Measurements from ENCODE around the gene GPR183. TPM values are rescaled to one million over a fixed set of nuclear protein-coding genes. Genes with fewer than 3 reads are reported as not detected.
"Not testable (repeated sequence)": the region's sequence is repeated elsewhere in the genome, so short reads cannot be mapped to it uniquely, and the experiment has no call there.

Gene GPR183
- total and polyA plus RNA-seq, 4 donors = 1.7 to 25.3 (median 13.9) TPM

DNA sequence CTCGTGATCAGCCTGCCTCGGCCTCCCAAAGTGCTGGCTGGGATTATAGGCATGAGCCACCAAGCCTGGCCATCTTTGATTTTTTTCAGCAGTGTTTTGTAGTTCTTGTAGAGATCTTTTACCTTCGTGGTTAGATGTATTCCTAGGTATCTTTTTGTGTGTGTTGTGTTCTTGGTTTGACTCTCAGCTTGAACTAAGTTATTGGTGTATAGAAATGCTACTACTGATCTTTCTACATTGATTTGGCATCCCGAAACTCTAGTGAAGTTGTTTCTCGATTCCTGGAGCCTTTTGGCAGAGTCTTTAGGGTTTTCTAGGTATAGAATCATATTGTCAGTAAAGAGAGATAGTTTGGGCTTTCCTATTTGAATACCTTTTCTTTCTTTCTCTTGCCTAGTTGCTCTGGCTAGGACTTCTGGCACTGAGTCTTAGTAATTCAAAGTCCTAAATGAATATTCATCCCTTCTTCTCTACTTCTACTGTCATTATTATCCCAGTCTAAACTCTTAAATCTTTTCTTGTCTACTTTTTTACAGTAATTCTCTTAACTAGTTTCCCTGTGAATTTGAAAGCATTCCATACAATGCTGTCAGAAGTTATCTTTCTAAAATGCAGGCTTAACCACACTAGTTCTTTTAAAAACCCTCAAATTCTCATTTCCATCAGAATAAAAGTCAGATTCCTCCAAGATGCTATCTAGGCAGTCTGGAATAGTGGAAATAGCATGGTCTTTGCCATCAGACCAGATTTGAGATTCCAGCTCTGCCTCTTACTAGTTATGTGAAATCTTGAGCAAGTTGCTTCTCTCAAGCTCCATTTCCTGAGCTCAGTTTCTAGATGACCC, 56.0 kb downstream of the GPR183 start:
- DNase-seq (no peak), ATAC-seq (ENCODE audit: low FRiP score) (no peak)
- H3K36me3 ChIP-seq (ENCODE audit: control insufficient read depth in 1 of 2, insufficient read depth in 2 of 2, low read length in 1 of 2) = no peaks in the 10 kb centered on the region
- intact Hi-C loops (cut with DNase I) = no loop called here
- WGBS, 2 donors = 95 to 97% methylated on average over 5 of the region's 5 CpGs
- H3K27ac ChIP-seq (ENCODE audit: low read depth in 1 of 2, low read length in 2 of 2) = no peak overlapping the region
- no peaks in the 10 kb centered on the region for H3K27me3 ChIP-seq (ENCODE audit: control insufficient read depth in 1 of 2, insufficient read depth in 2 of 2, low read length in 1 of 2)
- no peaks in the 10 kb centered on the region for H3K9me3 ChIP-seq (ENCODE audit: control insufficient read depth, low read length)
- H3K4me1 ChIP-seq (ENCODE audit: control insufficient read depth in 1 of 2, insufficient read depth in 2 of 2, low read length in 2 of 2) = no peaks in the 10 kb centered on the region
- no peak overlapping the region for H3K4me3 ChIP-seq (ENCODE audit: low read length in 2 of 2)

DNA sequence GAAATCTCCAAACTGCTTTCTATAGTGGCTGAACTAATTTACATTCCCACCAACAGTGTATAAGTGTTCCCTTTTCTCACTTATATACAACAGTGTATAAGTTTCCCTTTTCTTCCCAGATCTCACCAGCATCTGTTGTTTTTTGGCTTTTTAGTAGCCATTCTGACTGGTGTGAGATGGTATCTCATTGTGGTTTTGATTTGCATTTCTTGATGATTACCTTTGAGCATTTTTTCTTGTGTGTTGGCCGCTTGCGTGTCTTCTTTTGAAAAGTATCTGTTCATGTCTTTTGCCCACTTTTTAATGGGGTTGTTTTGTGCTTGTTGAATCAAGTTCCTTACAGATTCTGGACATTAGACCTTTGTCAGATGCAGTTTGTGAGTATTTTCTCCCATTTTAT, 57.6 kb downstream of the GPR183 start:
- H3K9me3 ChIP-seq (ENCODE audit: control insufficient read depth, low read length); H3K4me3 ChIP-seq (ENCODE audit: low read length in 2 of 2); DNase-seq; ATAC-seq (ENCODE audit: low FRiP score); H3K4me1 ChIP-seq (ENCODE audit: control insufficient read depth in 1 of 2, insufficient read depth in 2 of 2, low read length in 2 of 2); H3K27ac ChIP-seq (ENCODE audit: low read depth in 1 of 2, low read length in 2 of 2); H3K27me3 ChIP-seq (ENCODE audit: control insufficient read depth in 1 of 2, insufficient read depth in 2 of 2, low read length in 1 of 2); intact Hi-C loops (cut with DNase I); H3K36me3 ChIP-seq (ENCODE audit: control insufficient read depth in 1 of 2, insufficient read depth in 2 of 2, low read length in 1 of 2): not testable (repeated sequence)
- WGBS, 2 donors = 98% methylated on average over 2 of the region's 2 CpGs

- 98 to 99% methylated on average over 3 of the region's 3 CpGs for WGBS, 2 donors
These were observed 58.0 kb downstream of the GPR183 start for GRCh38 chr13:99249178-99249577.

DNA sequence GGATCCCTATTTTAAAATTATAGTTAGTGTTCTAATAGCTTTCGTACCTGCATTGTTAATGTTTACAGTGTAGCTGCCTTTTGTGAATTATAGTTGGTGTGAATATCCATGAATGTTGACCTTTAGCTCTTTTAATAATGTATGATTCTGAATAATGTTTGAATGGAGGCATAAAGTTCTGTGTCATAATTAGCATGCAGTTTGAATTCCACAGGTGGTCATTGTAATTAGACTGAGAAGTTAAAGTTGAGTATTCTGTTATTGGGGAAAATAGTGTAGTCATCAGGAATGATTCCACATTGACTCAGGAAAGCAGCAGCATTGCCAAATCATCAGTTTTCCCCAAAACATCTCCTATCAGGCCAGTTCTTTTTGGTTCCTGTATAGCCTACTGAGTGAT, 61.1 kb downstream of the GPR183 start:
- Histone ChIP-seq H3K27me3 (ENCODE audit: control insufficient read depth in 1 of 2, insufficient read depth in 2 of 2, low read length in 1 of 2) (no peaks in the 10 kb centered on the region), H3K9me3 (ENCODE audit: control insufficient read depth, low read length) (no peaks in the 10 kb centered on the region), H3K4me1 (ENCODE audit: control insufficient read depth in 1 of 2, insufficient read depth in 2 of 2, low read length in 2 of 2) (no peaks in the 10 kb centered on the region), H3K4me3 (ENCODE audit: low read length in 2 of 2) (no peak overlapping the region), H3K27ac (ENCODE audit: low read depth in 1 of 2, low read length in 2 of 2) (no peak overlapping the region), H3K36me3 (ENCODE audit: control insufficient read depth in 1 of 2, insufficient read depth in 2 of 2, low read length in 1 of 2) (no peaks in the 10 kb centered on the region)
- WGBS, 2 donors = 95 to 98% methylated on average over 1 of the region's 1 CpG
- no peak for ATAC-seq (ENCODE audit: low FRiP score)
- DNase-seq = no peak
- intact Hi-C loops (cut with DNase I) = no loop called here

More at GRCh38 chr13:99249178-99249577, 58.0 kb downstream of the GPR183 start:
- H3K4me1 ChIP-seq (ENCODE audit: control insufficient read depth in 1 of 2, insufficient read depth in 2 of 2, low read length in 2 of 2); H3K9me3 ChIP-seq (ENCODE audit: control insufficient read depth, low read length); H3K27ac ChIP-seq (ENCODE audit: low read depth in 1 of 2, low read length in 2 of 2); ATAC-seq (ENCODE audit: low FRiP score); H3K27me3 ChIP-seq (ENCODE audit: control insufficient read depth in 1 of 2, insufficient read depth in 2 of 2, low read length in 1 of 2); intact Hi-C loops (cut with DNase I); DNase-seq; H3K36me3 ChIP-seq (ENCODE audit: control insufficient read depth in 1 of 2, insufficient read depth in 2 of 2, low read length in 1 of 2); H3K4me3 ChIP-seq (ENCODE audit: low read length in 2 of 2): not testable (repeated sequence)

Small RNAs within 50 kb of the gene (microRNA-seq; reads per million reads assigned to microRNA genes)
- gene MIR623 = 0 reads per million in 2 donors

Other genes with a start within 250 kb of the GPR183 start
- gene UBAC2, start 106.5 kb downstream of the GPR183 start, total RNA-seq = 10 to 100 TPM; 44.4 to 52.0 TPM
- gene UBAC2, start 106.5 kb downstream of the GPR183 start, polyA plus RNA-seq = 10 to 100 TPM; 45.0 to 54.2 TPM
- gene GPR18, start 49.0 kb downstream of the GPR183 start, total RNA-seq = under 1 TPM; 0.24 to 0.55 TPM
- 1 to 10 TPM in 1 of 2 donors, not detected in 1; 1.5 TPM for gene GPR18, start 49.0 kb downstream of the GPR183 start, polyA plus RNA-seq
- 10 to 100 TPM; 74.5 to 93.3 TPM for gene TM9SF2, start 194.1 kb upstream of the GPR183 start, total RNA-seq
- gene TM9SF2, start 194.1 kb upstream of the GPR183 start, polyA plus RNA-seq = 10 to 100 TPM; 41.3 to 72.6 TPM

Data from aorta (tissue), 5 donors.